GM12892 (cell line): ENCODE data around the gene KIF16B.

ENCODE experiments used
- POLR2A ChIP-seq: IDR thresholded peaks from 2 replicates; pipeline ENCODE4 v1.6.1; 2011; ENCODE audit warnings: low read depth, low read length, control low read depth
- POLR2AphosphoS5 ChIP-seq: IDR thresholded peaks from 2 replicates; pipeline ENCODE4 v1.6.1; 2011; ENCODE audit warnings: low read depth, low read length, control low read depth
- TAF1 ChIP-seq: IDR thresholded peaks from 2 replicates; pipeline ENCODE4 v1.6.1; 2011; ENCODE audit warnings: low read depth, mild to moderate bottlenecking, control low read depth, low read length, borderline replicate concordance

- TF ChIP-seq TAF1 (no peak), POLR2A (no peak), POLR2AphosphoS5 (no peak)
Observed at GRCh38 chr20:16229813-16230212, 343.4 kb downstream of the KIF16B start.
